ENCODE measurements around the gene SPI1. TPM values are rescaled to one million over a fixed set of nuclear protein-coding genes. Genes with fewer than 3 reads are reported as not detected.

The SPI1 gene
- total RNA-seq, 1 donor from 2014 or later = not detected

DNA sequence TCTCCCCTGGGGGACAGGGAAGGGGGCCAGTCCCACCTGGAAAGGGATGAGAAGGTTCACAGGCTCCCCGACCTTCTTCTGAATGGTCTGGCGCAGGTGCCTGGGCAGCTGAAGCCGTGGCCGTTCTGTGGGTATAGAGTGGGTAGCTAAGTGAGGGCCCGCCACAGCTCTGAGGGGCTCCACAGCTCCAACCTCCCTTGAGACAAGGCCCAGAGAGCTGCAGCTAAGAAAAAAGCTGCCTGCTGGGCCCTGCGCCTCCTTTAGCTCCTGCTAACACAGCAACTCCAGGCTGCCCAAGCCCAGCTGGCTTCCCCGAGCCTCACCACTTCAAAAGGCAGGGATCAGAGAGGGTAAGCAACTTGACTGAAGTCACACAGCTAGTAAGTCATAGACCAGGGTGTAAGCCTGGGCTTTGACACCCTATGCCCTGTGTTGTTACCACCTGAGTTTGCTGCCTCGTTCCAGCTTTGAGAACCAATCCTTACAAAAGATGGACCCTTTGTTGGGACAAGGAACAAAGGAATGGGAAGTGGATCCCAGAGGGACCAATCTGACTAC lies 44.4 kb downstream of the SPI1 start:
- Mint-ChIP-seq H3K27me3 (ENCODE audit: low read depth, unreplicated experiment) (peaks cover 12% of the 10 kb centered on the region), H3K9me3 (ENCODE audit: unreplicated experiment) (no peaks in the 10 kb centered on the region), H3K36me3 (ENCODE audit: low read depth, unreplicated experiment) (peaks cover 4% of the 10 kb centered on the region), H3K4me3 (ENCODE audit: unreplicated experiment) (no peak overlapping the region), H3K4me1 (ENCODE audit: low read depth, unreplicated experiment) (no peaks in the 10 kb centered on the region), H3K27ac (ENCODE audit: unreplicated experiment) (no peak overlapping the region)
- H2AFZ ChIP-seq (ENCODE audit: low read depth, low read length) = no peak overlapping the region
- no peak overlapping the region for H3K4me2 ChIP-seq (ENCODE audit: low read length)
- no peak overlapping the region for H3K9ac ChIP-seq (ENCODE audit: low read length)
- H3K27ac ChIP-seq (ENCODE audit: low read depth, low read length) = no peak overlapping the region
- H3K4me3 ChIP-seq (ENCODE audit: insufficient read depth, low read depth, low read length) = no peak overlapping the region
- TF ChIP-seq, protein P1, sequence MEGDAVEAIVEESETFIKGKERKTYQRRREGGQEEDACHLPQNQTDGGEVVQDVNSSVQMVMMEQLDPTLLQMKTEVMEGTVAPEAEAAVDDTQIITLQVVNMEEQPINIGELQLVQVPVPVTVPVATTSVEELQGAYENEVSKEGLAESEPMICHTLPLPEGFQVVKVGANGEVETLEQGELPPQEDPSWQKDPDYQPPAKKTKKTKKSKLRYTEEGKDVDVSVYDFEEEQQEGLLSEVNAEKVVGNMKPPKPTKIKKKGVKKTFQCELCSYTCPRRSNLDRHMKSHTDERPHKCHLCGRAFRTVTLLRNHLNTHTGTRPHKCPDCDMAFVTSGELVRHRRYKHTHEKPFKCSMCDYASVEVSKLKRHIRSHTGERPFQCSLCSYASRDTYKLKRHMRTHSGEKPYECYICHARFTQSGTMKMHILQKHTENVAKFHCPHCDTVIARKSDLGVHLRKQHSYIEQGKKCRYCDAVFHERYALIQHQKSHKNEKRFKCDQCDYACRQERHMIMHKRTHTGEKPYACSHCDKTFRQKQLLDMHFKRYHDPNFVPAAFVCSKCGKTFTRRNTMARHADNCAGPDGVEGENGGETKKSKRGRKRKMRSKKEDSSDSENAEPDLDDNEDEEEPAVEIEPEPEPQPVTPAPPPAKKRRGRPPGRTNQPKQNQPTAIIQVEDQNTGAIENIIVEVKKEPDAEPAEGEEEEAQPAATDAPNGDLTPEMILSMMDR (IDR thresholded peaks at IDR 0.05; ENCODE audit: insufficient read depth, low read depth, low read length) = no peak
- no peak for TF ChIP-seq EZH2 (IDR thresholded peaks at IDR 0.05; ENCODE audit: insufficient read depth, low read length)
- no peak for FAIRE-seq
- H4K20me1 ChIP-seq (ENCODE audit: insufficient read depth, low read length) = no peaks in the 10 kb centered on the region
- H3K9me3 ChIP-seq (ENCODE audit: insufficient read depth, low read depth, low read length) = no peaks in the 10 kb centered on the region
- H3K27me3 ChIP-seq (ENCODE audit: insufficient read depth, low read length) = no peaks in the 10 kb centered on the region
- H3K79me2 ChIP-seq (ENCODE audit: insufficient read depth, low read length) = no peaks in the 10 kb centered on the region
- no peak for DNase-seq (ENCODE audit: low read depth)
- H3K36me3 ChIP-seq (ENCODE audit: insufficient read depth, low read length) = no peaks in the 10 kb centered on the region
- H3K4me1 ChIP-seq (ENCODE audit: insufficient read depth, low read length) = no peaks in the 10 kb centered on the region

DNA sequence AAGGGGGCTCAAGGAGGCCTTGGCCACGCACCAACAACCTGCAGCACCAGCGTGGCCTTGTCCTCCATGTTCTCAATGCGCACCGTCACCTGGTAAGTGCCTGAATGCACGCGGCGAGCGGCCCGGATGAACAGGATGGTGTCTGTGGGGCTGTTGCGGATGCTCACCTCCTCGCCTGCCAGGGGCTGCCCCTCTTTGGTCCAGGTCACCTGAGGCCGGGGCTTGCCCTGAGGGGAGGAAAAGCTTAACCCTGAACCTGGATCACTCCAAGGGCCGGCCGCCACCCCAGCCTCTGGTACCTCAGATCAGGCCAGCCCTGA lies 44.9 kb downstream of the SPI1 start:
- Mint-ChIP-seq H3K9me3 (ENCODE audit: unreplicated experiment) (no peaks in the 10 kb centered on the region), H3K4me1 (ENCODE audit: low read depth, unreplicated experiment) (no peaks in the 10 kb centered on the region), H3K27ac (ENCODE audit: unreplicated experiment) (no peak overlapping the region), H3K27me3 (ENCODE audit: low read depth, unreplicated experiment) (peaks cover 11% of the 10 kb centered on the region), H3K4me3 (ENCODE audit: unreplicated experiment) (no peak overlapping the region), H3K36me3 (ENCODE audit: low read depth, unreplicated experiment) (peaks cover 6% of the 10 kb centered on the region)
- Histone ChIP-seq H2AFZ (ENCODE audit: low read depth, low read length) (no peak overlapping the region), H3K9me3 (ENCODE audit: insufficient read depth, low read depth, low read length) (no peaks in the 10 kb centered on the region), H3K4me2 (ENCODE audit: low read length) (no peak overlapping the region), H3K27me3 (ENCODE audit: insufficient read depth, low read length) (no peaks in the 10 kb centered on the region), H3K79me2 (ENCODE audit: insufficient read depth, low read length) (no peaks in the 10 kb centered on the region), H3K4me3 (ENCODE audit: insufficient read depth, low read depth, low read length) (no peak overlapping the region), H3K4me1 (ENCODE audit: insufficient read depth, low read length) (no peaks in the 10 kb centered on the region), H4K20me1 (ENCODE audit: insufficient read depth, low read length) (no peaks in the 10 kb centered on the region), H3K9ac (ENCODE audit: low read length) (no peak overlapping the region), H3K27ac (ENCODE audit: low read depth, low read length) (no peak overlapping the region), H3K36me3 (ENCODE audit: insufficient read depth, low read length) (no peaks in the 10 kb centered on the region)
- DNase-seq (ENCODE audit: low read depth) (no peak), FAIRE-seq (no peak)
- TF ChIP-seq, protein P1 (IDR thresholded peaks at IDR 0.05; ENCODE audit: insufficient read depth, low read depth, low read length) = no peak
- TF ChIP-seq EZH2 (IDR thresholded peaks at IDR 0.05; ENCODE audit: insufficient read depth, low read length) = no peak

DNA sequence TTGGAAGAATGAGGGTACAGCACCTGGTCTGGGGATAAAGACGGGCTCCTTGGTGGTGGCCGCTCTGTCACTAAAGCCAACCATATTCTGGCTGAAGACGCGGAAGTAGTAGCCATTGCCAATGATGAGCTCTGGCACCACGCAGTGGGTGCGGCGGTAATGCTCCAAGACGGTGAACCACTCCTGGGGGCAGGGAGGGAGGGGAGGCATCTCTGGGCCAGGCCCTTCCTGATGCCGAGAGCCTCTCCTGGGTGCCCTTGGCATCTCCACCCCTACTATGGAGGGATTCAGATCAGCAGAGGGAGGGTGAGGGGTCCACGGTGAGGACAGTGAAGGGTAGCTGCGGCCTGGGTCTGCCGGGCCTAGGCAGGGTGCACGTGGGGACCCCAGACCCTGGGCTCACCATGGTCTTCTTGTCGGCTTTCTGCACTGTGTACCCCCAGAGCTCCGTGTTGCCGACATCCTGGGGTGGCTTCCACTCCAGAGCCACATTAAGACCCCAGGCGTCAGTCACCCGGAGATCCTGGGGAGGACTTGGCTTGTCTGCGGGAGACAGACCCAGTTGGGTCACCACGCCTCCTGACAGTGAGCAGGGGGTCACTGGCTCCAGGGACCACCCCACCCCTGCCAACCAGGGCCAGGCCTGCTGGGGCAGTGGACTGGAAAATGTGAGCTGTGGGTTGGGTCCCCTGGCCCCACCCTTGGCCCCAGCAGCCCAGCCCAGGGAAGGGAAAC lies 45.4 kb downstream of the SPI1 start:
- Histone ChIP-seq H3K4me1 (ENCODE audit: insufficient read depth, low read length) (no peaks in the 10 kb centered on the region), H3K27ac (ENCODE audit: low read depth, low read length) (no peak overlapping the region), H3K36me3 (ENCODE audit: insufficient read depth, low read length) (no peaks in the 10 kb centered on the region), H3K9me3 (ENCODE audit: insufficient read depth, low read depth, low read length) (no peaks in the 10 kb centered on the region), H3K4me3 (ENCODE audit: insufficient read depth, low read depth, low read length) (no peak overlapping the region), H3K4me2 (ENCODE audit: low read length) (no peak overlapping the region), H2AFZ (ENCODE audit: low read depth, low read length) (no peak overlapping the region), H4K20me1 (ENCODE audit: insufficient read depth, low read length) (no peaks in the 10 kb centered on the region), H3K79me2 (ENCODE audit: insufficient read depth, low read length) (no peaks in the 10 kb centered on the region), H3K9ac (ENCODE audit: low read length) (no peak overlapping the region), H3K27me3 (ENCODE audit: insufficient read depth, low read length) (no peaks in the 10 kb centered on the region)
- FAIRE-seq (no peak), DNase-seq (ENCODE audit: low read depth) (no peak)
- H3K9me3 Mint-ChIP-seq (ENCODE audit: unreplicated experiment) = no peaks in the 10 kb centered on the region
- TF ChIP-seq, protein P1 (IDR thresholded peaks at IDR 0.05; ENCODE audit: insufficient read depth, low read depth, low read length) = no peak
- no peak for TF ChIP-seq EZH2 (IDR thresholded peaks at IDR 0.05; ENCODE audit: insufficient read depth, low read length)
- H3K27ac Mint-ChIP-seq (ENCODE audit: unreplicated experiment) = no peak overlapping the region
- H3K4me1 Mint-ChIP-seq (ENCODE audit: low read depth, unreplicated experiment) = no peaks in the 10 kb centered on the region
- H3K4me3 Mint-ChIP-seq (ENCODE audit: unreplicated experiment) = no peak overlapping the region
- H3K36me3 Mint-ChIP-seq (ENCODE audit: low read depth, unreplicated experiment) = peaks cover 6% of the 10 kb centered on the region
- H3K27me3 Mint-ChIP-seq (ENCODE audit: low read depth, unreplicated experiment) = peaks cover 7% of the 10 kb centered on the region

Measured in astrocyte (in vitro differentiated cells and primary cell).